ENCODE data around the gene LTBP3. TPM values are rescaled to one million over a fixed set of nuclear protein-coding genes. Genes with fewer than 3 reads are reported as not detected.

LTBP3 gene
- total and polyA plus RNA-seq, 9 of the 15 experiments (the other 6 are each of a cell fraction or from before 2014, with no cell fraction given), result 0.06 to 20.5 (median 4.8) TPM

DNA sequence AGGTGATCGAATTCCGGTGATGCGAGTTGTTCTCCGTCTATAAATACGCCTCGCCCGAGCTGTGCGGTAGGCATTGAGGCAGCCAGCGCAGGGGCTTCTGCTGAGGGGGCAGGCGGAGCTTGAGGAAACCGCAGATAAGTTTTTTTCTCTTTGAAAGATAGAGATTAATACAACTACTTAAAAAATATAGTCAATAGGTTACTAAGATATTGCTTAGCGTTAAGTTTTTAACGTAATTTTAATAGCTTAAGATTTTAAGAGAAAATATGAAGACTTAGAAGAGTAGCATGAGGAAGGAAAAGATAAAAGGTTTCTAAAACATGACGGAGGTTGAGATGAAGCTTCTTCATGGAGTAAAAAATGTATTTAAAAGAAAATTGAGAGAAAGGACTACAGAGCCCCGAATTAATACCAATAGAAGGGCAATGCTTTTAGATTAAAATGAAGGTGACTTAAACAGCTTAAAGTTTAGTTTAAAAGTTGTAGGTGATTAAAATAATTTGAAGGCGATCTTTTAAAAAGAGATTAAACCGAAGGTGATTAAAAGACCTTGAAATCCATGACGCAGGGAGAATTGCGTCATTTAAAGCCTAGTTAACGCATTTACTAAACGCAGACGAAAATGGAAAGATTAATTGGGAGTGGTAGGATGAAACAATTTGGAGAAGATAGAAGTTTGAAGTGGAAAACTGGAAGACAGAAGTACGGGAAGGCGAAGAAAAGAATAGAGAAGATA is 59.0 kb downstream of the LTBP3 start, which contains the start of gene MALAT1 (continued):
- TF ChIP-seq ELF1 (tag; IDR thresholded peaks at IDR 0.05) (no peak; the same call in none of the 2 replicates), THAP12 (CRISPR knock-in tag; IDR thresholded peaks at IDR 0.05) (peak; percentile 97), ESRRB (CRISPR knock-in tag; IDR thresholded peaks at IDR 0.05; ENCODE audit: borderline replicate concordance) (peak; percentile 94), SAFB (IDR thresholded peaks at IDR 0.05; ENCODE audit: borderline replicate concordance, low read depth, low read length) (no peak), LEF1 (IDR thresholded peaks at IDR 0.05) (peak; percentile 22; the same call in 1 of the 2 replicates), KAT7 (CRISPR knock-in tag; IDR thresholded peaks at IDR 0.05; ENCODE audit: borderline replicate concordance) (peak; percentile 62; the same call in 1 of the 2 replicates), LCOR (CRISPR knock-in tag; IDR thresholded peaks at IDR 0.05) (peak; percentile 93), FOXO4 (CRISPR knock-in tag; IDR thresholded peaks at IDR 0.05) (peak; percentile 97), PCBP2 (IDR thresholded peaks at IDR 0.05; ENCODE audit: low read depth, low read length, poor library complexity, severe bottlenecking) (no peak), U2AF2 (optimal IDR thresholded peaks at IDR 0.05; ENCODE audit: low read depth, low read length) (no peak), HMG20A (CRISPR knock-in tag; conservative IDR thresholded peaks at IDR 0.05) (peak; percentile 90), TEAD2 (tag; IDR thresholded peaks at IDR 0.05) (peak; percentile 96; the same call in 1 of the 2 replicates), RNF2 (IDR thresholded peaks at IDR 0.05) (peak; percentile 99), ZNF695 (CRISPR knock-in tag; IDR thresholded peaks at IDR 0.05) (peak; percentile 96), COPS2 (conservative IDR thresholded peaks at IDR 0.05) (no peak), FOXP1 (CRISPR knock-in tag; IDR thresholded peaks at IDR 0.05) (peak; percentile 85; the same call in 1 of the 2 replicates), HBP1 (CRISPR knock-in tag; IDR thresholded peaks at IDR 0.05) (peak; percentile 99), GTF2A2 (tag; IDR thresholded peaks at IDR 0.05) (peak; percentile 100), ZNF140 (CRISPR knock-in tag; IDR thresholded peaks at IDR 0.05) (peak; percentile 13; the same call in 1 of the 2 replicates), LARP7 (IDR thresholded peaks at IDR 0.05) (peak; percentile 7; the same call in 1 of the 2 replicates), ZNF696 (CRISPR knock-in tag; conservative IDR thresholded peaks at IDR 0.05) (peak; percentile 94), GATAD2B (IDR thresholded peaks at IDR 0.05; ENCODE audit: borderline replicate concordance) (no peak; the same call in 1 of the 2 replicates)
- TF ChIP-seq, protein P1, sequence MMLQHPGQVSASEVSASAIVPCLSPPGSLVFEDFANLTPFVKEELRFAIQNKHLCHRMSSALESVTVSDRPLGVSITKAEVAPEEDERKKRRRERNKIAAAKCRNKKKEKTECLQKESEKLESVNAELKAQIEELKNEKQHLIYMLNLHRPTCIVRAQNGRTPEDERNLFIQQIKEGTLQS (IDR thresholded peaks at IDR 0.05), result peak; percentile 87
- TF ChIP-seq, protein P1 (CRISPR knock-in tag; conservative IDR thresholded peaks at IDR 0.05), result peak; percentile 59; the same call in 1 of the 2 replicates
